ENCODE results near the gene GLI3. TPM values are rescaled to one million over a fixed set of nuclear protein-coding genes. Genes with fewer than 3 reads are reported as not detected.

Gene GLI3
- total and polyA plus RNA-seq, 2 of the 8 experiments (the other 6 are each of a cell fraction or from before 2014, with no cell fraction given): 8.0 to 31.1 TPM

DNA sequence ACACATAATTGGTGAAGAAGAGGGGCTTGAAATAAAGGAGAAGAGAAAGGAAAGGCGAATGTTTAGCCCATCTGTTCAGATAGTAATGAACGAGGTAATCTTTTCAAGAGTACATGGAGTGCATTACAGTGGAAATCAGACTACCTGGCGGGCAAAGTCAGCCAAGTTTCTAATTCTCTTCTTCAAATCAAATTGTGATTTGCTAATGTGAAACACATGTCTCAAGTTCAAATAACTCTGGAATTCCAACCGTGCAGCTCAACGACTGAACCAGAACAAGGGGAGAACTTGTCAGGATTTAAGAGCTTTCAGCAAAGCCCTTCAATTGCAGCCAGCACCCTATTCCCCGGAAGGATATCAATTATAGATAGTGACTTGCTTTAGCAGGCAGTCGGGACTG lies 216.9 kb downstream of the GLI3 start:
- Histone ChIP-seq H2BK120ac (replicated peaks; ENCODE audit: low read depth, low read length) (no peak overlapping the region), H3K56ac (replicated peaks; ENCODE audit: insufficient read length, low read depth, low read length) (no peak overlapping the region), H4K8ac (ENCODE audit: extremely low read depth, insufficient read depth, low read length) (no peak overlapping the region), H3K23me2 (ENCODE audit: low read depth, low read length) (no peaks in the 10 kb centered on the region), H3K4me2 (ENCODE audit: insufficient read depth in 1 of 2, low read depth in 2 of 2, low read length in 2 of 2) (no peak overlapping the region), H4K5ac (ENCODE audit: insufficient read length, low read depth, low read length) (no peak overlapping the region), H2AK5ac (ENCODE audit: low read depth, low read length) (no peak overlapping the region), H3K27me3 (replicated peaks in 1 of 4; ENCODE audit: control insufficient read depth in 3 of 4, extremely low read depth in 1 of 4, insufficient read depth in 3 of 4, low read length in 3 of 4) (no peaks in the 10 kb centered on the region), H2AFZ (ENCODE audit: low read length) (no peak overlapping the region), H3K36me3 (ENCODE audit: control insufficient read depth in 2 of 4, insufficient read depth in 4 of 4, low read length in 3 of 4) (peaks cover 0 to 18% (median 2%) of the 10 kb centered on the region in 4 experiments; a peak in 5 of 8 replicates), H3K79me1 (ENCODE audit: low read depth, low read length) (no peaks in the 10 kb centered on the region), H3K4me3 (ENCODE audit: extremely low read depth in 1 of 4, insufficient read depth in 2 of 4, low read depth in 3 of 4, low read length in 4 of 4) (no peak overlapping the region), H3K18ac (ENCODE audit: extremely low read depth, low read length) (no peak overlapping the region), H2BK5ac (ENCODE audit: low read depth, low read length) (no peak overlapping the region), H2BK15ac (ENCODE audit: low read length) (no peak overlapping the region), H4K20me1 (replicated peaks in 1 of 2; ENCODE audit: control insufficient read depth in 1 of 2, insufficient read depth in 2 of 2, low read length in 2 of 2) (no peaks in the 10 kb centered on the region), H3K14ac (ENCODE audit: insufficient read length) (no peak overlapping the region), H3K23ac (ENCODE audit: insufficient read length) (no peak overlapping the region), H3K9me3 (ENCODE audit: insufficient read depth in 2 of 2, low read depth in 1 of 2, low read length in 1 of 2) (no peaks in the 10 kb centered on the region; a peak in 1 of 4 replicates), H3K4me1 (replicated peaks in 1 of 4; ENCODE audit: control insufficient read depth in 3 of 4, insufficient read depth in 4 of 4, low read length in 3 of 4) (peaks cover 0 to 7% (median 2%) of the 10 kb centered on the region in 4 experiments; a peak in 3 of 7 replicates), H3K27ac (ENCODE audit: low read depth, low read length) (no peak overlapping the region), H4K91ac (replicated peaks; ENCODE audit: insufficient read length, low read length) (no peak overlapping the region), H3K79me2 (ENCODE audit: control insufficient read depth in 1 of 2, insufficient read depth in 2 of 2, low read length in 2 of 2) (no peaks in the 10 kb centered on the region), H3K9ac (replicated peaks in 1 of 4; ENCODE audit: extremely low read depth in 1 of 4, low read depth in 3 of 4, low read length in 3 of 4) (no peak overlapping the region), H2BK12ac (ENCODE audit: low read depth, low read length) (no peak overlapping the region), H3K4ac (replicated peaks; ENCODE audit: insufficient read length, low read depth, low read length) (no peak overlapping the region), H2BK20ac (ENCODE audit: low read length) (no peak overlapping the region)
- ChIA-PET CTCF (ENCODE audit: partially characterized antibody) (interaction anchor here (0.7 to 2.3 kb wide), 4 partner anchors 11 to 51 kb away, joined by 3 to 12 read pairs (median 4); no protein-coding TSS in a partner anchor), POLR2A (ENCODE audit: partially characterized antibody) (no interaction called here)
- no peak for FAIRE-seq
- DNase-seq (ENCODE audit: low read depth in 1 of 2, low spot score in 2 of 2): no peak
- 93% methylated on average over 7 of the region's 7 CpGs; no CpG with 5 or more reads in 1 of the 2 experiments for WGBS, 2 experiments (ENCODE audit: extremely low coverage in 1 of 2, insufficient coverage in 1 of 2, insufficient read length in 1 of 2, insufficient replicate concordance in 2 of 2, low coverage in 1 of 2, low lambda C conversion rate in 2 of 2, missing lambda C conversion rate in 1 of 2)
